GM19328 (cell line): ENCODE data around the gene PLA2G4E.

Experiments
- ATAC-seq: cut with Tn5 transposase; IDR thresholded peaks from one replicate; pipeline ENCODE4 v1.9.1; 2021; ENCODE audit warnings: mild to moderate bottlenecking, moderate library complexity; ENCODE audit not compliant: unreplicated experiment

The PLA2G4E gene

GRCh38 chr15:42020713-42021273 is at the start of gene PLA2G4E:
Gene PLA2G4E (minus strand): TSS chr15:42021042. CDS start chr15:42021030, 12 bp downstream.
- no peak for ATAC-seq

- ATAC-seq: no peak
These were observed 49.6 kb upstream of the PLA2G4E start for GRCh38 chr15:42070279-42070975.

GRCh38 chr15:42069496-42070278 is 48.8 kb upstream of the PLA2G4E start:
- no peak for ATAC-seq

- ATAC-seq: no peak
These were observed 48.2 kb upstream of the PLA2G4E start for GRCh38 chr15:42069025-42069424.

GRCh38 chr15:42068601-42069000 is 47.8 kb upstream of the PLA2G4E start:
- ATAC-seq: no peak

GRCh38 chr15:42066764-42067415 is 46.0 kb upstream of the PLA2G4E start:
- no peak for ATAC-seq

GRCh38 chr15:42065468-42065867 is 44.6 kb upstream of the PLA2G4E start:
- ATAC-seq: no peak

GRCh38 chr15:42065033-42065432 is 44.2 kb upstream of the PLA2G4E start:
- no peak for ATAC-seq

GRCh38 chr15:42064271-42064670 is 43.4 kb upstream of the PLA2G4E start:
- no peak for ATAC-seq

- no peak for ATAC-seq
These were observed 42.4 kb upstream of the PLA2G4E start for GRCh38 chr15:42063122-42063848.

- ATAC-seq: no peak
These were observed 41.5 kb upstream of the PLA2G4E start for GRCh38 chr15:42062284-42062806.

- no peak for ATAC-seq
These were observed 40.0 kb upstream of the PLA2G4E start for GRCh38 chr15:42060797-42061196.

- ATAC-seq: no peak
These were observed 39.6 kb upstream of the PLA2G4E start for GRCh38 chr15:42060477-42060763.

GRCh38 chr15:42059661-42060476 is 39.0 kb upstream of the PLA2G4E start:
- no peak for ATAC-seq

- no peak for ATAC-seq
These were observed 37.9 kb upstream of the PLA2G4E start for GRCh38 chr15:42058791-42059190.

- no peak for ATAC-seq
These were observed 37.2 kb upstream of the PLA2G4E start for GRCh38 chr15:42057799-42058646.

- no peak for ATAC-seq
These were observed 36.3 kb upstream of the PLA2G4E start for GRCh38 chr15:42056934-42057798.

- ATAC-seq: no peak
These were observed 33.1 kb upstream of the PLA2G4E start for GRCh38 chr15:42053914-42054313.
